MG63 (cell line): ENCODE measurements around the gene MPDZ. TPM values are rescaled to one million over a fixed set of nuclear protein-coding genes. Genes with fewer than 3 reads are reported as not detected.

Source experiments
- DNase-seq: peaks from one replicate; pipeline ENCODE4 v3.0.0-alpha.2; 2020
- H3K27me3 ChIP-seq: fragments of 250-450 bp; sonication (Bioruptor Pico); 2 replicates; pipeline ENCODE4 v1.5.1; 2020; ENCODE audit warnings: mild to moderate bottlenecking, moderate library complexity
- H3K36me3 ChIP-seq: fragments of 250-450 bp; sonication (Bioruptor Pico); 2 replicates; pipeline ENCODE4 v1.5.1; 2020; ENCODE audit warnings: mild to moderate bottlenecking, moderate library complexity
- H3K4me3 ChIP-seq: fragments of 250-450 bp; sonication (Bioruptor Pico); 2 replicates; pipeline ENCODE4 v1.5.1; 2020; ENCODE audit warnings: mild to moderate bottlenecking, moderate library complexity
- H3K9me3 ChIP-seq: fragments of 250-450 bp; sonication (Bioruptor Pico); 2 replicates; pipeline ENCODE4 v1.5.1; 2020; ENCODE audit warnings: mild to moderate bottlenecking, moderate library complexity
- total RNA-seq: library from RNA; depleted of rRNA; stranded (reverse); fragments of >200 nt; shearing (Covaris generic); gene quantifications from 2 replicates; pipeline ENCODE4 v1.2.3, GENCODE V29; 2014; ENCODE audit warnings: low replicate concordance

Gene MPDZ
- total RNA-seq, 1 experiment from 2014 or later: 74.1 TPM

GRCh38 chr9:13215791-13216554 is 63.5 kb downstream of the MPDZ start:
- no peak for DNase-seq
- peaks cover 3% of the 10 kb centered on the region; the same call in 1 of the 2 replicates for H3K36me3 ChIP-seq
- no peak overlapping the region for H3K4me3 ChIP-seq
- H3K9me3 ChIP-seq: no peaks in the 10 kb centered on the region
- H3K27me3 ChIP-seq: no peaks in the 10 kb centered on the region

- H3K36me3 ChIP-seq: no peaks in the 10 kb centered on the region
- no peaks in the 10 kb centered on the region for H3K9me3 ChIP-seq
- no peak for DNase-seq
- H3K4me3 ChIP-seq: no peak overlapping the region
- H3K27me3 ChIP-seq: no peaks in the 10 kb centered on the region
Observed at GRCh38 chr9:13213998-13214397, 65.5 kb downstream of the MPDZ start.

GRCh38 chr9:13213337-13213736 is 66.2 kb downstream of the MPDZ start:
- Histone ChIP-seq H3K9me3 (no peaks in the 10 kb centered on the region), H3K4me3 (no peak overlapping the region), H3K36me3 (no peaks in the 10 kb centered on the region), H3K27me3 (no peaks in the 10 kb centered on the region)
- DNase-seq: no peak

GRCh38 chr9:13210306-13210705 is 69.2 kb downstream of the MPDZ start:
- H3K27me3 ChIP-seq: no peaks in the 10 kb centered on the region
- H3K9me3 ChIP-seq: no peaks in the 10 kb centered on the region
- peaks cover 4% of the 10 kb centered on the region for H3K36me3 ChIP-seq
- no peak overlapping the region for H3K4me3 ChIP-seq
- no peak for DNase-seq

GRCh38 chr9:13209498-13209897 is 70.0 kb downstream of the MPDZ start:
- H3K27me3 ChIP-seq: no peaks in the 10 kb centered on the region
- H3K4me3 ChIP-seq: no peak overlapping the region
- no peak for DNase-seq
- H3K9me3 ChIP-seq: no peaks in the 10 kb centered on the region
- H3K36me3 ChIP-seq: peaks cover 4% of the 10 kb centered on the region

GRCh38 chr9:13205824-13206223 is 73.7 kb downstream of the MPDZ start:
- H3K27me3 ChIP-seq: no peaks in the 10 kb centered on the region
- no peak overlapping the region for H3K4me3 ChIP-seq
- peaks cover 19% of the 10 kb centered on the region for H3K36me3 ChIP-seq
- no peaks in the 10 kb centered on the region for H3K9me3 ChIP-seq
- DNase-seq: no peak

- no peak overlapping the region for H3K4me3 ChIP-seq
- no peaks in the 10 kb centered on the region for H3K27me3 ChIP-seq
- no peaks in the 10 kb centered on the region for H3K9me3 ChIP-seq
- H3K36me3 ChIP-seq: peaks cover 9% of the 10 kb centered on the region
- no peak for DNase-seq
Observed at GRCh38 chr9:13190040-13190439, 89.5 kb downstream of the MPDZ start.

GRCh38 chr9:13189362-13189761 is 90.1 kb downstream of the MPDZ start:
- H3K9me3 ChIP-seq: no peaks in the 10 kb centered on the region

GRCh38 chr9:13186774-13187173 is 92.7 kb downstream of the MPDZ start:
- no peaks in the 10 kb centered on the region for H3K9me3 ChIP-seq
- no peak for DNase-seq
- H3K27me3 ChIP-seq: no peaks in the 10 kb centered on the region
- no peak overlapping the region for H3K4me3 ChIP-seq
- peaks cover 9% of the 10 kb centered on the region for H3K36me3 ChIP-seq

More at GRCh38 chr9:13189362-13189761, 90.1 kb downstream of the MPDZ start:
- Histone ChIP-seq H3K36me3 (peaks cover 9% of the 10 kb centered on the region), H3K27me3 (no peaks in the 10 kb centered on the region), H3K4me3 (no peak overlapping the region)
- no peak for DNase-seq

GRCh38 chr9:13186091-13186490 is 93.4 kb downstream of the MPDZ start:
- peaks cover 4% of the 10 kb centered on the region; the same call in 1 of the 2 replicates for H3K36me3 ChIP-seq
- H3K27me3 ChIP-seq: no peaks in the 10 kb centered on the region
- peak; percentile 50 for DNase-seq
- H3K9me3 ChIP-seq: no peaks in the 10 kb centered on the region
- H3K4me3 ChIP-seq: no peak overlapping the region

- H3K36me3 ChIP-seq: peaks cover 4% of the 10 kb centered on the region; the same call in 1 of the 2 replicates
- DNase-seq: no peak
Observed at GRCh38 chr9:13181652-13182051, 97.8 kb downstream of the MPDZ start.

GRCh38 chr9:13179257-13179656 is 100.2 kb downstream of the MPDZ start:
- no peak overlapping the region for H3K4me3 ChIP-seq
- no peaks in the 10 kb centered on the region for H3K9me3 ChIP-seq
- H3K27me3 ChIP-seq: no peaks in the 10 kb centered on the region
- DNase-seq: no peak
- peaks cover 4% of the 10 kb centered on the region; the same call in 1 of the 2 replicates for H3K36me3 ChIP-seq

More at GRCh38 chr9:13181652-13182051, 97.8 kb downstream of the MPDZ start:
- Histone ChIP-seq H3K27me3 (no peaks in the 10 kb centered on the region), H3K9me3 (no peaks in the 10 kb centered on the region), H3K4me3 (no peak overlapping the region)

- Histone ChIP-seq H3K4me3 (no peak overlapping the region), H3K27me3 (no peaks in the 10 kb centered on the region), H3K36me3 (no peaks in the 10 kb centered on the region), H3K9me3 (no peaks in the 10 kb centered on the region)
- DNase-seq: no peak
Observed at GRCh38 chr9:13175732-13176131, 103.8 kb downstream of the MPDZ start.

GRCh38 chr9:13174906-13175639 is 104.4 kb downstream of the MPDZ start:
- Histone ChIP-seq H3K36me3 (no peaks in the 10 kb centered on the region), H3K4me3 (no peak overlapping the region), H3K9me3 (no peaks in the 10 kb centered on the region), H3K27me3 (no peaks in the 10 kb centered on the region)
- DNase-seq: no peak

- no peak for DNase-seq
- Histone ChIP-seq H3K36me3 (no peaks in the 10 kb centered on the region), H3K9me3 (no peaks in the 10 kb centered on the region), H3K27me3 (no peaks in the 10 kb centered on the region), H3K4me3 (no peak overlapping the region)
Observed at GRCh38 chr9:13173553-13173952, 105.9 kb downstream of the MPDZ start.

GRCh38 chr9:13171261-13171660 is 108.2 kb downstream of the MPDZ start:
- Histone ChIP-seq H3K4me3 (no peak overlapping the region), H3K9me3 (no peaks in the 10 kb centered on the region), H3K36me3 (peaks cover 7% of the 10 kb centered on the region), H3K27me3 (no peaks in the 10 kb centered on the region)
- no peak for DNase-seq

GRCh38 chr9:13166996-13167395 is 112.5 kb downstream of the MPDZ start:
- DNase-seq: no peak
- no peaks in the 10 kb centered on the region for H3K9me3 ChIP-seq
- H3K27me3 ChIP-seq: no peaks in the 10 kb centered on the region
- peaks cover 7% of the 10 kb centered on the region for H3K36me3 ChIP-seq
- H3K4me3 ChIP-seq: no peak overlapping the region

- Histone ChIP-seq H3K4me3 (no peak overlapping the region), H3K36me3 (peaks cover 7% of the 10 kb centered on the region), H3K9me3 (no peaks in the 10 kb centered on the region), H3K27me3 (no peaks in the 10 kb centered on the region)
- no peak for DNase-seq
Observed at GRCh38 chr9:13165956-13166355, 113.5 kb downstream of the MPDZ start.
